Endometrial microvascular endothelial cells (primary cell): ENCODE results near the gene NRROS. TPM values are rescaled to one million over a fixed set of nuclear protein-coding genes. Genes with fewer than 3 reads are reported as not detected.

Experiments
- in situ Hi-C: cut with HindIII; loops from 2 replicates; pipeline ENCODE4 v1.10.0; 2017; ENCODE audit warnings: low sequenced_read_pairs, low pct_unique_long_range_greater_than_20kb; ENCODE audit errors: inconsistent ontology term
- total RNA-seq: library from RNA; depleted of rRNA; stranded (reverse); fragments of >200 nt; gene quantifications from one replicate; pipeline ENCODE4 v1.2.3, GENCODE V29; 2015; ENCODE audit errors: inconsistent ontology term

The NRROS gene
- total RNA-seq, 1 donor from 2014 or later, result 5.7 TPM

- in situ Hi-C loops, result no loop called here
Observed at GRCh38 chr3:196706731-196707130, 67.2 kb downstream of the NRROS start.

- in situ Hi-C loops, result no loop called here
Observed at GRCh38 chr3:196707566-196707965, 68.1 kb downstream of the NRROS start.

- in situ Hi-C loops, result no loop called here
Observed at GRCh38 chr3:196708467-196708866, 69.0 kb downstream of the NRROS start.

Other genes starting within 250 kb of the NRROS start
- 12.6 TPM for gene UBXN7, start 207.3 kb upstream of the NRROS start, total RNA-seq
- gene RNF168, start 135.9 kb upstream of the NRROS start, total RNA-seq, result 15.2 TPM
- not detected for gene SMCO1, start 124.3 kb upstream of the NRROS start, total RNA-seq
- 11.5 TPM for gene WDR53, start 71.1 kb upstream of the NRROS start, total RNA-seq
- gene FBXO45, start 71.0 kb upstream of the NRROS start, total RNA-seq, result 21.7 TPM
- gene CEP19, start 72.6 kb downstream of the NRROS start, total RNA-seq, result 1.3 TPM
- gene PIGX, start 72.7 kb downstream of the NRROS start, total RNA-seq, result 20.8 TPM
- 78.7 TPM for gene PAK2, start 100.2 kb downstream of the NRROS start, total RNA-seq
- 22.7 TPM for gene SENP5, start 228.2 kb downstream of the NRROS start, total RNA-seq